Thyroid gland (tissue), 4 donors: ENCODE results near the gene AGK.

Experiments used
- CTCF ChIP-seq, 6 experiments: fragments of 200-600 bp in 3 of 6; fragments of 450-650 bp in 3 of 6; sonication (generic) in 3 of 6; IDR thresholded peaks; one replicate each; pipeline ENCODE4 v1.5.1; 2016 to 2019; ENCODE audit warnings: antibody characterized with exemption in 6 of 6, mild to moderate bottlenecking in 2 of 6, inconsistent platforms in 1 of 6, moderate library complexity in 1 of 6
- POLR2A ChIP-seq, 2 donors: fragments of 450-650 bp; IDR thresholded peaks; one replicate each; pipeline ENCODE4 v1.6.1; 2017; ENCODE audit warnings: antibody characterized with exemption in 2 of 2, mild to moderate bottlenecking in 2 of 2, moderate library complexity in 1 of 2

GRCh38 chr7:141533149-141533949, 17.9 kb upstream of the AGK start:
- peak; percentile 87 to 95 (median 92) for TF ChIP-seq CTCF (IDR thresholded peaks at IDR 0.05)
- TF ChIP-seq POLR2A (IDR thresholded peaks at IDR 0.05): no peak
